HG03039 (cell line): Measurements from ENCODE around the gene SPSB1.
"Not testable (repeated sequence)": the region's sequence is repeated elsewhere in the genome, so short reads cannot be mapped to it uniquely, and the experiment has no call there.

Source experiments
- ATAC-seq: cut with Tn5 transposase; IDR thresholded peaks from one replicate; pipeline ENCODE4 v1.9.1; 2021; ENCODE audit warnings: mild to moderate bottlenecking, moderate library complexity; ENCODE audit not compliant: unreplicated experiment

SPSB1 gene

GRCh38 chr1:9299571-9300541 is 7.2 kb downstream of the SPSB1 start:
- not testable (repeated sequence) for ATAC-seq

GRCh38 chr1:9300573-9300972 is 7.9 kb downstream of the SPSB1 start:
- ATAC-seq, result no peak

GRCh38 chr1:9302745-9303524 is 10.2 kb downstream of the SPSB1 start:
- ATAC-seq, result no peak

GRCh38 chr1:9303916-9304315 is 11.2 kb downstream of the SPSB1 start:
- no peak for ATAC-seq

GRCh38 chr1:9305216-9305615 is 12.5 kb downstream of the SPSB1 start:
- ATAC-seq, result no peak

GRCh38 chr1:9306006-9306405 is 13.3 kb downstream of the SPSB1 start:
- ATAC-seq, result no peak

GRCh38 chr1:9307303-9307702 is 14.6 kb downstream of the SPSB1 start:
- ATAC-seq, result no peak

GRCh38 chr1:9308236-9308785 is 15.6 kb downstream of the SPSB1 start:
- ATAC-seq, result no peak

- no peak for ATAC-seq
Observed at GRCh38 chr1:9309080-9309479, 16.4 kb downstream of the SPSB1 start.

GRCh38 chr1:9309991-9310390 is 17.3 kb downstream of the SPSB1 start:
- no peak for ATAC-seq

GRCh38 chr1:9311029-9311428 is 18.3 kb downstream of the SPSB1 start:
- ATAC-seq, result no peak

- ATAC-seq, result no peak
Observed at GRCh38 chr1:9311479-9311878, 18.8 kb downstream of the SPSB1 start.

GRCh38 chr1:9312168-9312720 is 19.6 kb downstream of the SPSB1 start:
- ATAC-seq, result no peak

GRCh38 chr1:9313576-9313975 is 20.9 kb downstream of the SPSB1 start:
- no peak for ATAC-seq

GRCh38 chr1:9314111-9314510 is 21.4 kb downstream of the SPSB1 start:
- no peak for ATAC-seq

GRCh38 chr1:9314711-9315379 is 22.2 kb downstream of the SPSB1 start:
- ATAC-seq, result no peak

GRCh38 chr1:9315411-9316079 is 22.9 kb downstream of the SPSB1 start:
- ATAC-seq, result no peak

GRCh38 chr1:9316080-9316444 is 23.4 kb downstream of the SPSB1 start:
- no peak for ATAC-seq

- ATAC-seq, result no peak
Observed at GRCh38 chr1:9316512-9316911, 23.8 kb downstream of the SPSB1 start.

- no peak for ATAC-seq
Observed at GRCh38 chr1:9317072-9317471, 24.4 kb downstream of the SPSB1 start.
